Activated naive CD4-positive, alpha-beta T cell treated with anti-CD3 and anti-CD28 coated beads, Interleukin-2, amount 50 U/mL, for 16 hours (primary cell): ENCODE results near the gene IGSF6.
"Not testable (repeated sequence)": the region's sequence is repeated elsewhere in the genome, so short reads cannot be mapped to it uniquely, and the experiment has no call there.

Experiments used
- DNase-seq: peaks from one replicate; pipeline ENCODE4 v3.0.0-alpha.2; 2020

IGSF6 gene

DNA sequence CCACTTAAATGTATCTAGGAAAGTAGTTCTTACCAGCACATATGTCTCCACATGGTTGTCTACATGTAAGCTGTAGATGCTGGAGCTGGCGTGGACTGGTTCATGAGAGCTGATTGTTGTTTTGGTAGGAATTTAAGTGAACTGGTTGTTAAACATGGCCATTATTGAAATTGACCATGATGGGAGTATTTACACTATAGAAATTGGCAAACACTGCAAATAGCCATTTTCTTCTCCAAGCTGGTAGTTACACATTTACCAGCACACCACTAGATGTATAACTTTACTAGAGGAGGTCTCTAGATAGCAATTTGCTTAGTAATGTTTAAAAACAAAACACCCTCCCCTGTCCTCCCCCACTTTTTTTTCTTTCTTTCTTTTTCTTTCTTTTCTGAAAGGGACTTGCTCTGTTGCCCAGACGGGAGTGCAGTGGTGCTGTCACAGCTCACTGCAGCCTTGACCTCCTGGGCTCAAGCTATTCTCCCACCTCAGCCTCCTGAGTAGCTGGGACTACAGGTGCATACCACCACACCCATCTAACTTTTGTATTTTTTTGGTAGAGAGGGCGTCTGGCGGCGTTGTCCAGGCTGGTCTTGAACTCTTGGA is 24.2 kb downstream of the IGSF6 start:
- no peak for DNase-seq

DNA sequence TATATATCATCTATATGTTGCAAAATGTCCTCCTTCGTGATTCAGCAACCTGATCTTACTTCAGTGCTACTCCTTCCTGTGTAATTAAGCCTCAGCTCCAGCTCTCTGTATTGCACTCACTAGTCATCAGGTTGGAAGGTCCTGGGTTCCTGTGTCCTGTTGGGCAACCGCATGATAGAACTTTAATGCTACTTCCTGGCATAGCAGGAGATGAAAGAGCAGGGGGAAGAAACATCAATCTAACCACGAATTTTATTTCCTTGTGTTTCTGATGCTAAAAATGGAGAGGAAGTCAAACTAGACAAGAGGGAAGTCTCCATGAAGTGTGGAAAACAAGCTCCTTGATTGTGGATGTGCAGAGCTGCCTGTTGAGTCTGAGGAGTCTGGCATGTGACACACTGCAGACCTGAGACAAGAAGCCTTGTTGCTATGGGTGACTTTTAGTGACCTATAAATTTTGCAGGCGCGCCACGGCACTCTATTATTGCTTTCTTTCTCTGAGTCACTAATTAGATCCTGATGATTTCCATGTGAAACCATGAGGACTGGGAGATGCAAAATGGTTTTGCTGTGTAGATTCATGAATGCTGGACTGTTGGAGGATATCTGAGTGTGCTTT is 25.6 kb downstream of the IGSF6 start:
- no peak for DNase-seq

DNA sequence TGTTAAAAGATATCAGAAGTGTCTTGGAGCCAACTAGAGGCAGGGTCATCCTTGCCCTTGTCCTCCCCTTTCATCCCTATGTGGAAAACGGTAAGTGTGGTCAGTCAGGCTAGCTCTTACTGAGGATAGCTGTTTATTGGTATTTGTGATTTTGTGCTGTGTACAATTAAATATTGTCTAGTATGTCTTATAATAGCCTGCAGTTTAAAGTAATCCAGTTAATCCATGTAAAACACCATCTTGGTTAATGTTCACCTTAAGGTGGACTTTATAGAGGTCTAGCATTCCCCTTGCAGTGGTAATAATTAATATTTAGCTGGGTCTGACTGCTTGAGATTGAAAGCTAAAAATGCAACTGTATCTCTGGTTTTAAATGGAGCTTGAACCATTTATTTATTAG is 27.4 kb downstream of the IGSF6 start:
- DNase-seq: no peak

DNA sequence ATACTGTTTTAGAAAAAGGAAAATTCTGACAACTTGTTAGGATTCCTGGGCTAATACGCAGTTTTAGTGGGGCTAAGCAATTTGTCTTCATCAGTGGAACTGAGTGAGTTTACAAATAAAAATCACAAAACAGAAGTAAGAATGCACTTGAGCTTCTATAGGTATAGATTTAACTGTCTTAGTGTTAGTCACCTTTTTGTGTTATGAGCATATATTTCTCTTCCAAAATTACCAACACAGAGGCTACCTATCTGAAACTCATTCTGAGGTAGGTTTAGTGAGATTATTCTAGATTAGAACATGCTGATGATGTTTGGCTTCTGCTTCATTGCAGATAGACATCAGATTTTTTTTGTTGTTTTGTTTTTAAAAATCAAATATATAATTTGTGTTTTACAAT is 29.9 kb downstream of the IGSF6 start:
- no peak for DNase-seq

DNA sequence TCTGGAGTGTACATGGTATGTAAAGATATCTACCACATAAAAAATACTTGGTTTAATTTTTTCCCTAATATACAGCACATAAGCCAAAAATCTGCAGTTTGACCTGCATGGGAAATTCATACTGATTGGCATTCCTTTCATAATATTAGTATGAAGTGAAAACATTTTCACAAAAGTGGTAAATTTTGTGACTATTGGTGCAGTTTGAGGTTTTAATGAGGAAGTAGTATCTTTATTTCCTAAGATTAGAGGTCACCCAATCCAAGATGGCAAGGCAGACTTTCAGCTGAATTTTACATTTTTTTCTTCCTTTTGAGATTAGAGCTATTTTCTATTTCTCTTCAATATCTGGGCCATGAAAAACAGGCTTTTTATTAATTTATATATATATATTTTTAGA is 31.8 kb downstream of the IGSF6 start:
- DNase-seq: no peak

DNA sequence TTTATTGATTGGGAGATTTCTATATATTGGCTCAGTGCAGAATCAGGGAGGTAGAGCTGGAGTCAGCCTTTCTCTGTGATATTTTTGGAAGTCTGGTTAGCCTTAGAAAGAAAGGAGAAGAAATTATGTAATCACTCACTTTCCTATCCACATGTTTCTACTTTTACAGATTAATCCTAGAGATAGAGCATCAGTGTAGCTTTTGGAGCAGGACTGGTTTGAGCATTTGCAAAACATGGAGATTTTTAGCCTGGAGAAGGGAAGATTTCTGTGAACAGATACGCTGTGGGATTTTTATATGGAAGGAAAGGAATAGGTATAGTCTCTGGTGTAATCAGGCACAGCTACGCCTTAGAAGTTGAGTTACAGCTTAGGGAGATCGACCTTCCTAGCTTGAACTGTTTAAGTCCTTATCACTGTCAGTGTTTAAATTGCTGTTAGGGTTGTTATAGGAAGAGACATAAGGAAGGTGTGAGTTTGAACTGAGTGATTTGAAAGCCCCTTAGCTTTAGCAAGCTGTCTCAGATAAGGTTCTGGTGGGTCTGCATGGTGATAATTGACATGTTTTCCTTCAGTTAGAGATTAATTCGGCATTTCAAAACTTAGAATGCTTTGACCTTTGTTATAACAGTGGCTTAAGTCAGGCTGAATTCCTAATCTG is 32.5 kb downstream of the IGSF6 start:
- no peak for DNase-seq

DNA sequence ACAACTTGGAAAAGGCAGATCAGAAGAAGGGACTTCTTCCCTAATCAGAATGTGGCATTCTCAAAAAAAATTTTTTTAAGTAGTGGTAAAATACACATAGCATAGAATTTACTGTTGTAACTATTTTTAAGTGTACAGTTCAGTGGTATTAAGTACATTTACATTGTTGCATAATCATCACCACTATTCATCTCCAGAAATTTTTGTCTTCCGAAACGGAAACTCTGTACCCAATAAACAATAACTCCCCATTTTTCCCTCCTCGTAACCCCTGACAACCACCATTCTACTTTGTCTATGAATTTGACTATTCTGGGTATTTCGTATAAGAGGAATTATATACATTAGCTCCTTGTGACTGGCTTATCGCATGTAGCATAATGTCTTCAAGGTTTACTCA is 34.1 kb downstream of the IGSF6 start:
- no peak for DNase-seq

DNA sequence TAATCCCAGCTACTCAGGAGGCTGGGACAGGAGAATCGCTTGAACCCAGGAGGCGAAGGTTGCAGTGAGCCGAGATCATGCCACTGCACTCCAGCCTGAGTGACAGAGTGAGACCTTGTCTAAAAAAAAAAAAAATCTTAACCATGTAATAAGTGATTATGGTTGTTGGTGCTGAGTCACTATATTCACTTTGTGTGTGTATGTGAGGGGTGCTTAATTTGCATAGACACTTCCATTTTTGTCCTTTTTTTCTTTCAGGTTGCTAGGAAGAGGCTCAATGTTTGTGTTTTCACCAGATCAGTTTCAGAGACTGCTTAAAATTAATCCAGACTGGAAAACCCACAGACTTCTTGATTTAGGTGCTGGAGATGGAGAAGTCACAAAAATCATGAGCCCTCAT is 34.8 kb downstream of the IGSF6 start:
- no peak for DNase-seq

DNA sequence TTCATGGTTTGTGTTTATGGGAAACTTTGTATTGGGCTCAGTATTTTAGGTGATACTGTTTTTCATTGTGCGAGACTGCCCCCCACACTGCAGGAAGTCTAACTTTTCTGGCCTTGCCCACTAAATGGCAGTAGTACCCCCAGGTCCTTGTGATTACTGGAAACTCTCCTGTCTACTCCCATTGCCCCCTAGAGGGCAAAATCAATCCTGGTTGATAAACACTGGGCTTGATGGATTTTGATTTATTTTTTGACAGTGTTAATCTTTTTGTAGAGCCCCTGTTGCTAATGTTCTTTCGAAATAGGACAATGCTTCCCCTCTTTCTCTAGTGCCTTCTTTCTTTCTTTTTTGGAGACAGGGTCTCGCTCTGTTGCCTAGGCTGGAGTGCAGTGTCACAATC is 37.5 kb downstream of the IGSF6 start:
- DNase-seq: no peak

DNA sequence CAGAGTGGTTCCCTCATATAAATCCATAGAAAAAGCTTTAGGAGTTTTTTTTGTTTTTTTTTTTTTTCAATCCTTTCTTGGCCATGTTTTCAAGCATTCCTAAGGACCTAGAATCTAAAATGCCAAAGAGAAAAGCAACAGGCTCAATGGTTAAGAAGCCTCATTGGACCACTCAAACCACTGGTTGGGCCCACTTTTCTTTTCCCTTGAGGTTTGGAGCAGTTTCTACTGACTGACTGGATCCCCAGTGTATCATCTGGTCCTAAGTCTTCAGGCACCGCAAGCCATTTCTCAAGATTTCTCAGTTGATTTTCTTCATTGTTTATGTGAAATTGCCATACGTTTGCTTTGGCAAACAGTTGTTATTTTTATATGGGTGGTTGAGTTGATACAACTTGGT is 38.6 kb downstream of the IGSF6 start:
- no peak for DNase-seq

DNA sequence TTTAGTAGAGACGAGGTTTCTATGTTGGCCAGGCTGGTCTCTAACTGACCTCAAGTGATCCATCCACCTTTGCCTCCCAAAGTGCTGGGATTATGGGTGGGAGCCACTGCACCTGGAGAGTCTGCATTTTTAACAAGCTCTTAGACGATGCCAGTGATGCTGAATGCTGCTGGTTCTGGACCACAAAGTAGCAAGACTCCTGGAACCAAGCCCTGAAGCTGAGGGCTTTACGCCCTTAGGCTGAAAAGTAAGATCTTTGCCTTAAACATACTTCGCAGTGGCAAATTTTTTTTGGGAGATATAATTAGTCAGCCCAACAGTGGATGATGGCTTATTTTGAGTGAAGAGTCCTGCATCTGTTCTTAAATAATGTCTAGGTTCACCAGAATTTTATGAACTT is 39.0 kb downstream of the IGSF6 start:
- no peak for DNase-seq

DNA sequence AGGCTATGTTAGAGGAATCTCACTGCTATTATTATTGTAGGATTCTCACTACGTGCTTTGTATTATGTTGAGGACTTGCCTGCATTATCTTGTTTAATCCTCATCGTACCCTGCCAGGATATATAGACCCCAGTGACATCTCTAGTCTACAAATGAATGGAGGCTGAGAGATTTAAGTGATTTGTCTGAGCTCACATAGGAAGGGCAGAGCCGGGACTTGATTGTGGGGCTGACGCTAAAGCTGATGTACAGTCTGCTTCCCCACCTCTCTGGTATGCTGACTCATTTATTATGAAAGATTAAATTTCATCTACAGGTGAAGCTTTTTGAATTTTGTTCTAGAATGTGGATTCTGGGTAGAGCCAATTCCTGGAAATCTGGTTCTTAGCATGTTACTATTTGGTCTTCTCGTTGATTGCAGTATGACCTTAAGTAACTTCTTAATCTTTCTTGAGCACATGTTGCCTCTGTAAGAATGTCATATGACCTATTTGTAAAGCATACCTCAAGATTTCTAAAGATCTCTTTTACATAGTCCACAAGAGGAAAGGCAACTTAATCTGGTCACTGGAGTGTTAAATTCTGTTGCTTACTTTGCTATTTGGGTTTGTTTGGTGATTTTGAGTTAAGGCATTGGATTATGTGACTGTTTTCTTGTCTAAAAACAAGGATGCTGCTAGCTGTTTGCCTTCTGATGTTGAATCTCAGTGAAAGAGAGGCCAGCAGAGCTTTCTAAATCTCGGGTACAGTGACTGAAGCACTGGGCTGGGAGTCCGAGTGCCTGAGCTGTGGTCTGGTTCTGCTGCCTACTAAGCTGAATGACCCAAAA is 40.6 kb downstream of the IGSF6 start:
- DNase-seq: no peak

DNA sequence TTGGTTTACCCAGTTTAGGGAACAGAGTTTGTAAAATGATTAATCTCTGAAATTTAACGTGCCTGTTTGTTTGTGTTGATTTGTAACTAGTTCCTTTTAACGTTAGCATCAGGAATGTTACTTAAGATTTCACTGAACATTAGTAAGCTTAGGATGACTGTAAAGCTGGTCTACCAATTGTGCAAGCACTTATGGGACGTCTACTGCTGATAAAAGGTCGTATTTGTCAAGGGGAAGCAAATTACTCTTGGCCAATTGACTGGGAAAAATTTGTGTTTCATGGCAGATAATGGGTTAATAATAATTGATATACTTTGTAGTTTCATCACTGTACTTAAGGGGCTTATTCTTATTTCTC is 41.2 kb downstream of the IGSF6 start:
- DNase-seq: no peak

DNA sequence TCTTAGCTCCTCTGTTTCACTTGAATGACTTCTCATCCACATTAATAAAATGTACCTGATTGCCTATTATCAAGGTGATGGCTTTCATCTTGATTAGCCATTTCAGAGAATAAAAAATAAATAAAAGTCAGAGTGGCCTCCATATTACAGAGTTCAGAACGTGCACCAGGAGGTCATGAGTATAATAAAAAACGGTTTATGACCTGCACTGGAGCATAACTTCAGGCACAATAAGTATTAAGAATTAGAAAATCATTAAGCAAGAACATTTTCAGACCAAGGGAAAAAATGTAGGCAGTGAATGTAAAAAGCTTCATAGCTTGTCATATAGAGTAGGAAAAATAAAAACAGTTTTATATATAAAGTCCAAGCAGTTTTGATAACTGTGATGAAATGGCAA is 41.6 kb downstream of the IGSF6 start:
- no peak for DNase-seq

DNA sequence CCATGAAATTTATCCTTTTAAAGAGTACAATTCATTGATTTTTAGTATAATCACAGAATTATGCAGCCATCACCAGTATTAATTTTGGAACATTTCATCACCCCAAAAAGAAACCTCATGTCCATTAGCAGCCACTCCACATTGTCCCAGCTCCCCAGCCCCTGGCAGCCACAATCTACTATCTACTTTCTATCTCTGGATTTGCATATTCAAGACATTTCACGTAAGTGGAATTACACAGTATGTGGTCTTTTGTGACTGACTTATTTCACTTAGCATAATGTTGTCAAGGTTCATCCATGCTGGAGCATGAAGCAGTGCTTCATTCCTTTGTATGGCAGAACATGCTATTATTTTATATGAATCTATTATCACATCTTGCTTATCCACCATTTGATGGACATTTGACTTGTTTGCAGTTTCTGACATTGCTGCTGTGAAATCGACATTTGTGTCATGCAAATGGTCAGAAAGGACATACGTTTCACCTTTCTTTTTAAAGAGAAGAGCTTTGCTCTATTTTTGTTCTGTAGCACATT is 42.3 kb downstream of the IGSF6 start:
- no peak for DNase-seq

DNA sequence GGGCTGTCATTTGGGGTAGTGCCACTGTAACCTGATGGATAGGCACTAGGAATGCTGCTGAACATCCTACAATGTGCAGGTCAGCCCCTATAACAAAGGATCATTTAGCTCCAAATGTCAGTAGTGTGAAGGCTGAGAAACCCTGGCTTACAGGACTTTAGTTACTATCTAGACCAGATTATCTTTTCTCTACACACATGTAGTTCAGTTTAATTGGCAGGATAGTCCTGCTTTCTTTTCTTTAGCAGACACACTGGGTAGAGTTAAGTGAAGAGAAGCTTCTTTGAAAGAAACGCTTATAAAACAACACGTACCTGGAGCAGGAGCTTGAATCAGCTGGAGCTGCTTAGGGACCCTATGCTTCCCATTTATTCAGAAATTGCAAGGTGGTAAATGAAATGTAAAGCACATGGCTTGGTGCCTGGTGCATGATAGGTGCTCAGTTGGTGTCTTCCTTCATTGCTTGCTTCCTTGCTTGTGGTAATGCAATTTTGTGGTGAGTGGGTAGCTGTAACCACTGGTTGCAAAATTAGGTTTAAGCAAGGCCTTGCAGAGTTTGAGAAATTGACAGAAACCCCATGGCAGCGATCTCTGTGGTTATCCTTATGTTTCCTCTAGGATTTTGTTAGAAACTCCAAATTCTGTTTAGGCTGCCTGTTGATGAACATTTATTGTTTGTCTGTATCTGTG is 43.6 kb downstream of the IGSF6 start:
- no peak for DNase-seq

DNA sequence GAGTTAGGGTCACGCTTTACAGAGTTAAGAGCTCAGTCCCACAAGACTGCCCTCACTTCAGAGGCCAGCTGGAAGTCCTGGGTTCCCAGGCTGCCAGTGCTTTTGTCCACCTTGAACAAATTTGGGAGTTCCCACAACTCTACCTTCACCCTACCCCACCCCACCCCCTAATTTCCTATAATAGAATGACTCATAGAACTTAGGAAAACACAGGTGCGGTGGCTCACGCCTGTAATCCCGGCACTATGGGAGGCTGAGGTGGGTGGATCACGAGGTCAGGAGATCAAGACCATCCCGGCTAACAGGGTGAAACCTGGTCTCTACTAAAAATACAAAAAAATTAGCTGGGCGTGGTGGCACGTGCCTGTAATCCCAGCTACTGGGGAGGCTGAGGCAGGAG is 46.6 kb downstream of the IGSF6 start:
- not testable (repeated sequence) for DNase-seq

DNA sequence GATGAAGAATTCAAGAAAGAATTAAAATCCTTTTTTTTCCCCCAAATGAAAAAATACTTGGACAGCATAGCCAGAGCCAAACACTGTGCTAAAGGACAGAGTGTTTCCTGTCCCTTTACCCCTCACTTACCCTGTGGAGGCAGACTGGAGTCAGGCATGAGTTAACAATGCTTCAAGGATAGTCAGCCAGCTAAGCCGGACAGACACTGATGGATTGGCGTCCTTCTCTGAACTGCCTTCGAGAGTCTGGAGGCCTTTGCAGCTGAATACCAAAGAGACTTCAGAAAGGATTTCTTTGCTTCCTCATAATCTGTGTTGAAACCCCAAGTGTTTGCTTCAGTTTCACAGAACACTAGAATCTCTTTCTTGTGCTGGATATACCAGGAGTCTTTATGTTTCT is 48.5 kb downstream of the IGSF6 start:
- no peak for DNase-seq

DNA sequence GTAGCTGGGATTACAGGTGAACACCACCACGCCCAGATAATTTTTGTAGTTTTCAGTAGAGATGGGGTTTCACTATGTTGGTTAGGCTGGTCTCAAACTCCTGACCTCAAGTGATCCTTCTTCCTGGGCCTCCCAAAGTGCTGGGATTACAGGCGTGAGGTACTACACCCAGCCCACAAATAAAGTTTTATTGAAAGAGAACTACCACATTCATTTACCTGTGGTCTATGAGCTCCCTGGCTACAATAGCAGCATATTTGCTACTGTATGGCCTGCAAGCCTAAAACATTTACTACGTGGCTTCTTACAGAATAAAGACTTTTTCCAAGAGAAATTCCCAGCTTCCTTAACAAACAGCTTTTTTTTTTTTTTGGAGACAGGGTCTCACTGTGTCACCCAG is 49.6 kb downstream of the IGSF6 start:
- no peak for DNase-seq

DNA sequence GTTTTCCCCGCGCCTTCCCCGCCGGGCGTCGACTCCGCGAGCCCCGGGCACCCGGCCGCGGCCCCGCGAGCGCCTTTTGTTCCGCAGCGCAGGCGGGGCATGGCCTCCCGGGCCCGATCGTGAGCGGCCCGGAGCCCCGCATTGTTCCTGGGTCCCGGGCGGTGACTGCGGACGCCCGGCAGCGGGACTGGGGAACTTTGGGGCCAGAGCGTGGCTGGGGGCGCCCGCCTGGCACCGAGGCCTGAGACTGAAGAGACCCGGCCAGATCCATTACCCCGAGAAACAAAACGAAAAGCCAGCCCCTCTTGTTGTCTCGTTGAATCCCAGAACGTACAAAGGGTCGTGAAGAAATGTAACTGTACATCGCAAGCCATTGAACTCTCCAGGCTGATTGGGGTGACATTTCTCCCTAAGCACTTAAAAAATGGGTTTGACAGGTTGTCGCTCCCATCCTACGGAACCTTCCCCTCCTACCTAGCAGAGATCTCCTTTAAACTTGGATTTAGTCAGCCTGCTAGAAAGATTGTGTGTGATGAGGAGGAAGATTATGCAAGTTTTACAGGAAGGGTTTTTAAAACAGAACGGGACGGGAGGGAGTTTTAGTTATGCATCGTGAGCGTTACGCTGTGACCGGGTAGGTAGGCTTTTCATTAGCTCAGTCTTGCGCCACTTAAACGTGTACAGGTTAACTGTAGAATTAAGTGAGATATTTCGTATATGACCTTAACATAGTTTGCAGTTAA is 52.2 kb downstream of the IGSF6 start:
- no peak for DNase-seq

DNA sequence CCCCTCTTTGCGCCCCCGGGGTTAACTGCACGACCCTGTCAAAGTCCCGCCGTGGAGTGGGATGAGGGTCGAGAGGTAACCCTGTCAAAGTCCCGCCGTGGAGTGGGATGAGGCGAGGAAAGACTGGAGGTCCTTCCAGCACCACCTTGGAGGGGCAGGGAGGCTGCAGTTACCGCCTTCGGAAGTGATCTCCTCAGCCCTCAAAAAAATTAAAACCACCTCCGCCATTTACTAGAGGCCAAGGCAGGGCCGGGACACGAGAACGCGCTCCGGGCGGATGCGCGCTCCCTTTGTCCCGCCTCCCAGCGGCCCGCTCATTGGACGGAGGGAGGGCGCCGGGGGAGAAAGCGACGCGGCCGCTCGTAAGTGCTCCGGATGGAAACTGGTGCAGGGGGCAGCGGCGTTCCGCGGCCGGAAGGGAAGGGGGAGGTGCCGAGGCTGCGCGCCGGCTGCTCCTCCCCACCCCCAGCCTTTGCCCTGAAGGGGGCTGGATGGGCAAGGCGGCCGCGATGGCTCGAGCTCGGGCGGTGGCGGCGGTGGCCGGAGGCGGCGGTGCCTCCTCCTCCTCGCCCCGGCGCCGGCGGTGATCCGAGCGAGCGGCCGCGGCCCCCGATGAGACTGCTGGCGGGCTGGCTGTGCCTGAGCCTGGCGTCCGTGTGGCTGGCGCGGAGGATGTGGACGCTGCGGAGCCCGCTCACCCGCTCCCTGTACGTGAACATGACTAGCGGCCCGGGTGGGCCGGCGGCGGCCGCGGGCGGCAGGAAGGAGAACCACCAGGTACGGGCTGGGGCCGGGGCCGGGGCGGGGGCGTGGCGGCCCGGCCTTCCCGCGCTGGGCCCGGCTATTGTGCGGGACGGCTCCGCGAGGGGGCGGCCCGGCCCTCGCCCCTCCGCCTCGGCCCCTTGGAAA is 53.0 kb downstream of the IGSF6 start, which contains the start of gene METTL9:
TSS of gene METTL9 (plus strand) at position 456 of the 909 bp plus-strand sequence. CDS start at position 613, 157 bp downstream.
- peak; percentile 94 for DNase-seq
